Activated naive CD8-positive, alpha-beta T cell treated with anti-CD3 and anti-CD28 coated beads, Interleukin-2, amount 50 U/mL, for 24 hours (primary cell): Measurements from ENCODE around the gene ITGA2B.
A peak's percentile ranks its signal among the peaks of the same experiment; 100 is the strongest.
"Not testable (repeated sequence)": the region's sequence is repeated elsewhere in the genome, so short reads cannot be mapped to it uniquely, and the experiment has no call there.

Source experiments
- ATAC-seq: fragments of 150-1000 bp; cut with Tn5 transposase; one replicate; pipeline ENCODE4 v1.10.0; 2021
- DNase-seq: peaks from one replicate; pipeline ENCODE4 v3.0.0; 2021
- H3K27ac Mint-ChIP-seq: one replicate; pipeline ENCODE4 v1.8.0; 2021; ENCODE audit warnings: mild to moderate bottlenecking, mixed read lengths
- H3K27me3 Mint-ChIP-seq: one replicate; pipeline ENCODE4 v1.8.0; 2021; ENCODE audit warnings: mixed read lengths
- H3K36me3 Mint-ChIP-seq: one replicate; pipeline ENCODE4 v1.8.0; 2021; ENCODE audit warnings: low read depth, mixed read lengths
- H3K4me1 Mint-ChIP-seq: one replicate; pipeline ENCODE4 v1.8.0; 2021; ENCODE audit warnings: mixed read lengths
- H3K4me3 Mint-ChIP-seq: one replicate; pipeline ENCODE4 v1.8.0; 2021; ENCODE audit warnings: mild to moderate bottlenecking, moderate library complexity, mixed read lengths
- H3K9me3 Mint-ChIP-seq: one replicate; pipeline ENCODE4 v1.8.0; 2021; ENCODE audit warnings: mixed read lengths

Gene ITGA2B

GRCh38 chr17:44383363-44383762 is 6.1 kb downstream of the ITGA2B start:
- H3K4me1 Mint-ChIP-seq: peaks cover 9% of the 10 kb centered on the region
- H3K27ac Mint-ChIP-seq: no peak overlapping the region
- DNase-seq (no peak), ATAC-seq (no peak)
- peaks cover 28% of the 10 kb centered on the region for H3K27me3 Mint-ChIP-seq
- no peaks in the 10 kb centered on the region for H3K9me3 Mint-ChIP-seq
- no peak overlapping the region for H3K4me3 Mint-ChIP-seq
- H3K36me3 Mint-ChIP-seq: no peaks in the 10 kb centered on the region

- H3K4me1 Mint-ChIP-seq: peaks cover 9% of the 10 kb centered on the region
- no peaks in the 10 kb centered on the region for H3K9me3 Mint-ChIP-seq
- H3K36me3 Mint-ChIP-seq: no peaks in the 10 kb centered on the region
- DNase-seq (no peak), ATAC-seq (no peak)
- H3K27ac Mint-ChIP-seq: no peak overlapping the region
- H3K4me3 Mint-ChIP-seq: no peak overlapping the region
- peaks cover 27% of the 10 kb centered on the region for H3K27me3 Mint-ChIP-seq
These were observed 6.5 kb downstream of the ITGA2B start for GRCh38 chr17:44382917-44383316.

GRCh38 chr17:44381810-44382305 is 7.6 kb downstream of the ITGA2B start:
- Mint-ChIP-seq H3K9me3 (no peaks in the 10 kb centered on the region), H3K4me3 (no peak overlapping the region), H3K27me3 (peaks cover 26% of the 10 kb centered on the region), H3K36me3 (no peaks in the 10 kb centered on the region), H3K4me1 (peaks cover 9% of the 10 kb centered on the region), H3K27ac (no peak overlapping the region)
- DNase-seq (no peak), ATAC-seq (no peak)

- Mint-ChIP-seq H3K27me3 (peaks cover 20% of the 10 kb centered on the region), H3K36me3 (no peaks in the 10 kb centered on the region), H3K9me3 (no peaks in the 10 kb centered on the region), H3K4me1 (peaks cover 3% of the 10 kb centered on the region), H3K4me3 (no peak overlapping the region), H3K27ac (no peak overlapping the region)
- no peak for DNase-seq
- no peak for ATAC-seq
These were observed 8.7 kb downstream of the ITGA2B start for GRCh38 chr17:44380767-44381166.

- peak; percentile 4 for ATAC-seq
- Mint-ChIP-seq H3K27me3 (peaks cover 19% of the 10 kb centered on the region), H3K4me3 (no peak overlapping the region), H3K4me1 (peaks cover 3% of the 10 kb centered on the region), H3K27ac (no peak overlapping the region), H3K36me3 (no peaks in the 10 kb centered on the region), H3K9me3 (no peaks in the 10 kb centered on the region)
- DNase-seq: no peak
These were observed 9.6 kb downstream of the ITGA2B start for GRCh38 chr17:44379887-44380286.

- H3K9me3 Mint-ChIP-seq: no peaks in the 10 kb centered on the region
- ATAC-seq (no peak), DNase-seq (no peak)
- no peaks in the 10 kb centered on the region for H3K36me3 Mint-ChIP-seq
- H3K4me1 Mint-ChIP-seq: no peaks in the 10 kb centered on the region
- no peak overlapping the region for H3K27ac Mint-ChIP-seq
- H3K4me3 Mint-ChIP-seq: no peak overlapping the region
- peaks cover 18% of the 10 kb centered on the region for H3K27me3 Mint-ChIP-seq
These were observed 11.2 kb downstream of the ITGA2B start for GRCh38 chr17:44378171-44378705.

- H3K27ac Mint-ChIP-seq: no peak overlapping the region
- ATAC-seq: no peak
- DNase-seq: no peak
- peaks cover 12% of the 10 kb centered on the region for H3K27me3 Mint-ChIP-seq
- H3K4me1 Mint-ChIP-seq: no peaks in the 10 kb centered on the region
- no peaks in the 10 kb centered on the region for H3K9me3 Mint-ChIP-seq
- H3K36me3 Mint-ChIP-seq: no peaks in the 10 kb centered on the region
- H3K4me3 Mint-ChIP-seq: no peak overlapping the region
These were observed 12.7 kb downstream of the ITGA2B start for GRCh38 chr17:44376779-44377178.

GRCh38 chr17:44376124-44376523 is 13.3 kb downstream of the ITGA2B start:
- H3K4me3 Mint-ChIP-seq: no peak overlapping the region
- H3K9me3 Mint-ChIP-seq: no peaks in the 10 kb centered on the region
- peaks cover 16% of the 10 kb centered on the region for H3K27me3 Mint-ChIP-seq
- H3K4me1 Mint-ChIP-seq: no peaks in the 10 kb centered on the region
- H3K36me3 Mint-ChIP-seq: no peaks in the 10 kb centered on the region
- DNase-seq (peak; percentile 44), ATAC-seq (no peak)
- no peak overlapping the region for H3K27ac Mint-ChIP-seq

- H3K9me3 Mint-ChIP-seq: no peaks in the 10 kb centered on the region
- peaks cover 16% of the 10 kb centered on the region for H3K27me3 Mint-ChIP-seq
- ATAC-seq (no peak), DNase-seq (no peak)
- H3K27ac Mint-ChIP-seq: no peak overlapping the region
- no peaks in the 10 kb centered on the region for H3K36me3 Mint-ChIP-seq
- no peaks in the 10 kb centered on the region for H3K4me1 Mint-ChIP-seq
- H3K4me3 Mint-ChIP-seq: no peak overlapping the region
These were observed 14.0 kb downstream of the ITGA2B start for GRCh38 chr17:44375196-44376017.

GRCh38 chr17:44374306-44375195 is 14.9 kb downstream of the ITGA2B start:
- Mint-ChIP-seq H3K4me1 (no peaks in the 10 kb centered on the region), H3K27ac (no peak overlapping the region), H3K36me3 (no peaks in the 10 kb centered on the region), H3K27me3 (peaks cover 19% of the 10 kb centered on the region), H3K9me3 (no peaks in the 10 kb centered on the region), H3K4me3 (no peak overlapping the region)
- no peak for DNase-seq
- ATAC-seq: no peak

- H3K27ac Mint-ChIP-seq: no peak overlapping the region
- peaks cover 2% of the 10 kb centered on the region for H3K4me1 Mint-ChIP-seq
- no peak for ATAC-seq
- no peaks in the 10 kb centered on the region for H3K36me3 Mint-ChIP-seq
- DNase-seq: no peak
- peaks cover 24% of the 10 kb centered on the region for H3K27me3 Mint-ChIP-seq
- H3K9me3 Mint-ChIP-seq: no peaks in the 10 kb centered on the region
- H3K4me3 Mint-ChIP-seq: no peak overlapping the region
These were observed 17.4 kb downstream of the ITGA2B start for GRCh38 chr17:44372036-44372435.

- H3K9me3 Mint-ChIP-seq, H3K4me1 Mint-ChIP-seq, H3K36me3 Mint-ChIP-seq, ATAC-seq, DNase-seq, H3K27ac Mint-ChIP-seq: not testable (repeated sequence)
- H3K4me3 Mint-ChIP-seq: peak overlapping the region; percentile 56
- peaks cover 37% of the 10 kb centered on the region for H3K27me3 Mint-ChIP-seq
These were observed 19.9 kb downstream of the ITGA2B start for GRCh38 chr17:44369414-44370023.

- H3K27me3 Mint-ChIP-seq: peaks cover 36% of the 10 kb centered on the region
- ATAC-seq, H3K4me3 Mint-ChIP-seq, H3K27ac Mint-ChIP-seq, H3K36me3 Mint-ChIP-seq, H3K9me3 Mint-ChIP-seq, DNase-seq, H3K4me1 Mint-ChIP-seq: not testable (repeated sequence)
These were observed 20.8 kb downstream of the ITGA2B start for GRCh38 chr17:44368391-44369243.
